Stomach (tissue), 9 donors: ENCODE data around the gene SFXN5. TPM values are rescaled to one million over a fixed set of nuclear protein-coding genes. Genes with fewer than 3 reads are reported as not detected.

Experiments
- DNase-seq, 2 donors: peaks; one replicate each; pipeline versions ENCODE4 v3.0.0 to v3.0.0-alpha.2; 2013 to 2019
- H3K27ac ChIP-seq, 5 donors: fragments of 200-600 bp in 4 of 5; sonication (generic) in 4 of 5; one replicate each; pipeline ENCODE4 v1.5.1; 2013 to 2019; ENCODE audit warnings: mild to moderate bottlenecking in 1 of 5, moderate library complexity in 1 of 5
- H3K27me3 ChIP-seq, 3 donors: fragments of 200-600 bp; sonication (generic); one replicate each; pipeline ENCODE4 v1.5.1; 2017 to 2019; ENCODE audit warnings: mixed run types in 1 of 3
- H3K36me3 ChIP-seq, 4 donors: fragments of 200-600 bp; sonication (generic); 1 replicate in 3 of 4; 2 replicates in 1 of 4; pipeline ENCODE4 v1.5.1; 2016 to 2019
- H3K4me1 ChIP-seq, 4 donors: fragments of 200-600 bp; sonication (generic); one replicate each; pipeline ENCODE4 v1.5.1; 2016 to 2019
- H3K4me3 ChIP-seq, 4 donors: fragments of 200-600 bp; sonication (generic) in 3 of 4; one replicate each; pipeline ENCODE4 v1.5.1; 2016 to 2019; ENCODE audit warnings: mild to moderate bottlenecking in 1 of 4
- H3K9me3 ChIP-seq, 4 donors: fragments of 200-600 bp; sonication (generic); one replicate each; pipeline ENCODE4 v1.5.1; 2016 to 2019
- CTCF ChIP-seq, 7 experiments: fragments of 450-650 bp in 4 of 7; fragments of 200-600 bp in 3 of 7; sonication (generic) in 3 of 7; IDR thresholded peaks; one replicate each; pipeline ENCODE4 v1.5.1; 2016 to 2019; ENCODE audit warnings: antibody characterized with exemption in 7 of 7, control low read depth in 2 of 7, mild to moderate bottlenecking in 1 of 7
- EP300 ChIP-seq: sonication (generic); formaldehyde crosslinking; IDR thresholded peaks from one replicate; pipeline ENCODE4 v1.6.1; 2017; ENCODE audit warnings: antibody characterized with exemption
- POLR2A ChIP-seq, 4 donors: fragments of 450-650 bp; IDR thresholded peaks; one replicate each; pipeline ENCODE4 v1.6.1; 2016; ENCODE audit warnings: antibody characterized with exemption in 4 of 4, control low read depth in 2 of 4, mild to moderate bottlenecking in 1 of 4, moderate library complexity in 1 of 4
- POLR2AphosphoS5 ChIP-seq, 3 donors: sonication (generic); formaldehyde crosslinking; IDR thresholded peaks; one replicate each; pipeline ENCODE4 v1.6.1; 2016; ENCODE audit warnings: antibody characterized with exemption in 3 of 3
- WGBS, 5 donors: extraction: QIAGEN DNeasy Blood & Tissue Kit in 3 of 5; methylation state at CpG; one replicate each; pipeline versions ENCODE4 v1.1.5 to v1.1.7; 2013 to 2018; 5-methylcytosine and 5-hydroxymethylcytosine counted together
- intact Hi-C: fragments of 100-400 bp; cut with DNase I; formaldehyde crosslinking; loops from one replicate; pipeline ENCODE4 v1.15.1; 2023; ENCODE audit warnings: low total_unique reads
- polyA plus RNA-seq, 3 donors: library from polyadenylated mRNA; stranded (reverse); fragments of 200-250 nt; gene quantifications; one replicate each; pipeline ENCODE4 v1.2.3, GENCODE V29; 2013
- total RNA-seq, 5 donors: library from RNA; depleted of rRNA; stranded (reverse); fragments of >200 nt; gene quantifications; one replicate each; pipeline versions ENCODE4 v1.1.0 to v1.2.3, GENCODE V29; 2014 to 2016
- donor health status: healthy with polysubstance abuse.
- donor health status: Bipolar disorder and iron deficiency.
- donor health status: healthy.

Gene SFXN5
- total and polyA plus RNA-seq, 8 donors: 2.7 to 118 (median 17.2) TPM

- no peak for DNase-seq
- Histone ChIP-seq H3K27ac (no peak overlapping the region), H3K27me3 (no peaks in the 10 kb centered on the region), H3K9me3 (no peaks in the 10 kb centered on the region), H3K4me3 (no peak overlapping the region), H3K4me1 (no peaks in the 10 kb centered on the region), H3K36me3 (peaks cover 0 to 21% (median 3%) of the 10 kb centered on the region in 4 donors)
- WGBS, 5 donors: 92 to 97% (median 93%) methylated on average over 8 of the region's 8 CpGs
- TF ChIP-seq POLR2AphosphoS5 (IDR thresholded peaks at IDR 0.05) (no peak), POLR2A (IDR thresholded peaks at IDR 0.05) (no peak), CTCF (IDR thresholded peaks at IDR 0.05) (no peak), EP300 (no peak)
- intact Hi-C loops: no loop called here
Observed at GRCh38 chr2:72959554-72959953, 112.0 kb downstream of the SFXN5 start.

GRCh38 chr2:72958542-72959385 lies 112.7 kb downstream of the SFXN5 start:
- no peak for DNase-seq
- no peaks in the 10 kb centered on the region for H3K27me3 ChIP-seq
- no peak for TF ChIP-seq POLR2AphosphoS5 (IDR thresholded peaks at IDR 0.05)
- no peak for TF ChIP-seq CTCF (IDR thresholded peaks at IDR 0.05)
- no peak for TF ChIP-seq EP300
- TF ChIP-seq POLR2A (IDR thresholded peaks at IDR 0.05): no peak

GRCh38 chr2:72956936-72957335 lies 114.6 kb downstream of the SFXN5 start:
- Histone ChIP-seq H3K4me1 (no peaks in the 10 kb centered on the region), H3K27ac (no peak overlapping the region), H3K36me3 (peaks cover 0 to 21% (median 3%) of the 10 kb centered on the region in 4 donors), H3K27me3 (no peaks in the 10 kb centered on the region), H3K9me3 (no peaks in the 10 kb centered on the region), H3K4me3 (no peak overlapping the region)
- 88 to 95% (median 89%) methylated on average over 3 of the region's 3 CpGs for WGBS, 5 donors
- intact Hi-C loops: no loop called here
- DNase-seq: no peak
- TF ChIP-seq POLR2A (IDR thresholded peaks at IDR 0.05) (no peak), POLR2AphosphoS5 (IDR thresholded peaks at IDR 0.05) (no peak), EP300 (no peak), CTCF (IDR thresholded peaks at IDR 0.05) (no peak)

More at GRCh38 chr2:72958542-72959385, 112.7 kb downstream of the SFXN5 start:
- intact Hi-C loops: no loop called here
- Histone ChIP-seq H3K36me3 (peaks cover 0 to 21% (median 3%) of the 10 kb centered on the region in 4 donors), H3K9me3 (no peaks in the 10 kb centered on the region), H3K4me3 (no peak overlapping the region), H3K4me1 (no peaks in the 10 kb centered on the region), H3K27ac (no peak overlapping the region)
- 94 to 99% (median 96%) methylated on average over 12 to 13 of the region's 13 CpGs for WGBS, 5 donors

- WGBS, 5 donors: 83 to 100% (median 100%) methylated on average over 2 of the region's 2 CpGs
- H3K27me3 ChIP-seq: no peaks in the 10 kb centered on the region
- no peak for DNase-seq
- TF ChIP-seq EP300 (no peak), POLR2AphosphoS5 (IDR thresholded peaks at IDR 0.05) (no peak), POLR2A (IDR thresholded peaks at IDR 0.05) (no peak), CTCF (IDR thresholded peaks at IDR 0.05) (no peak)
- intact Hi-C loops: no loop called here
- H3K4me3 ChIP-seq: no peak overlapping the region
- H3K9me3 ChIP-seq: no peaks in the 10 kb centered on the region
- no peak overlapping the region for H3K27ac ChIP-seq
- peaks cover 0 to 21% (median 2%) of the 10 kb centered on the region in 4 donors for H3K36me3 ChIP-seq
- no peaks in the 10 kb centered on the region for H3K4me1 ChIP-seq
Observed at GRCh38 chr2:72956050-72956395, 115.5 kb downstream of the SFXN5 start.
